Caco-2 (cell line): ENCODE results near the gene KRTAP9-9. TPM values are rescaled to one million over a fixed set of nuclear protein-coding genes. Genes with fewer than 3 reads are reported as not detected.
"Not testable (repeated sequence)": the region's sequence is repeated elsewhere in the genome, so short reads cannot be mapped to it uniquely, and the experiment has no call there.

Source experiments
- Bru-seq: library from RNA; stranded (reverse); fragments of 400-500 nt; gene quantifications from one replicate; lab custom pipeline; 2021; lab: Mats Ljungman, UMichigan
- BruChase-seq, 2 experiments: library from RNA; stranded (reverse); fragments of 400-500 nt; gene quantifications; one replicate each; lab custom pipeline; 2021; lab: Mats Ljungman, UMichigan
- BruUV-seq: library from RNA; stranded (reverse); fragments of 400-500 nt; replicated peaks from 2 replicates; lab custom pipeline; 2021; lab: Mats Ljungman, UMichigan
- CTCF ChIA-PET: fragments of 300-600 bp; sonication (Branson Sonifier 250); formaldehyde crosslinking; loops from one replicate; lab custom pipeline; 2022; ENCODE audit warnings: antibody characterized with exemption; lab: Charles Lee
- POLR2A ChIA-PET: fragments of 300-600 bp; sonication (Branson Sonifier 250); formaldehyde crosslinking; loops from one replicate; lab custom pipeline; 2022; ENCODE audit warnings: antibody characterized with exemption; lab: Charles Lee
- DNase-seq, 2 experiments: peaks; one replicate each; pipeline versions ENCODE4 v3.0.0 to v3.0.0-alpha.2; 2020 to 2022
- H3K27me3 ChIP-seq: replicated peaks from 2 replicates; pipeline ENCODE4 v1.6.0; 2011; ENCODE audit warnings: low read length; ENCODE audit not compliant: control insufficient read depth, insufficient read depth
- H3K36me3 ChIP-seq: 2 replicates; pipeline ENCODE4 v1.5.1; 2011; ENCODE audit warnings: low read length; ENCODE audit not compliant: control insufficient read depth, insufficient read depth
- H3K4me1 ChIP-seq: fragments of 250-450 bp; sonication (Bioruptor Pico); 2 replicates; pipeline ENCODE4 v1.5.1; 2020; ENCODE audit warnings: mild to moderate bottlenecking
- H3K4me3 ChIP-seq: 2 replicates; pipeline ENCODE4 v1.5.1; 2011; ENCODE audit warnings: low read depth, mild to moderate bottlenecking, control low read depth, low read length
- H3K9me3 ChIP-seq: fragments of 250-450 bp; sonication (Bioruptor Pico); 2 replicates; pipeline ENCODE4 v1.5.1; 2020; ENCODE audit warnings: mild to moderate bottlenecking, moderate library complexity
- H3K27ac Mint-ChIP-seq: one replicate; pipeline ENCODE4 v1.8.0; 2022; ENCODE audit warnings: mixed read lengths; ENCODE audit not compliant: unreplicated experiment
- H3K27me3 Mint-ChIP-seq: one replicate; pipeline ENCODE4 v1.8.0; 2022; ENCODE audit warnings: mixed read lengths; ENCODE audit not compliant: insufficient read depth, unreplicated experiment
- H3K36me3 Mint-ChIP-seq: one replicate; pipeline ENCODE4 v1.8.0; 2022; ENCODE audit warnings: mild to moderate bottlenecking, mixed read lengths; ENCODE audit not compliant: insufficient read depth, unreplicated experiment
- H3K4me1 Mint-ChIP-seq: one replicate; pipeline ENCODE4 v1.8.0; 2022; ENCODE audit warnings: low read depth, mixed read lengths; ENCODE audit not compliant: unreplicated experiment
- H3K4me3 Mint-ChIP-seq: one replicate; pipeline ENCODE4 v1.8.0; 2022; ENCODE audit warnings: mild to moderate bottlenecking, moderate library complexity, mixed read lengths; ENCODE audit not compliant: unreplicated experiment
- H3K9me3 Mint-ChIP-seq: one replicate; pipeline ENCODE4 v1.8.0; 2022; ENCODE audit warnings: mixed read lengths; ENCODE audit not compliant: unreplicated experiment
- intact Hi-C: fragments of 100-400 bp; cut with micrococcal nuclease; formaldehyde crosslinking; loops from one replicate; pipeline ENCODE4 v1.10.0; 2022; ENCODE audit not compliant: unreplicated experiment
- long read RNA-seq: library from polyadenylated mRNA; stranded (forward); transcript quantifications from one replicate; pipeline ENCODE4 v2.0.0, GENCODE V29; 2022
- total RNA-seq: library from RNA; stranded (reverse); gene quantifications from 2 replicates; pipeline ENCODE4 v1.2.3, GENCODE V29; 2022
- TF ChIP-seq, protein P1 (sequence below), 2 experiments: fragments of 200-600 bp in 1 of 2; IDR thresholded peaks; 1 replicate in 1 of 2; 2 replicates in 1 of 2; pipeline versions ENCODE4 v1.5.1 to v1.8.0; 2011 to 2022; ENCODE audit warnings: antibody characterized with exemption in 1 of 2, control low read depth in 1 of 2, inconsistent platforms in 1 of 2, low read depth in 1 of 2, low read length in 1 of 2, mild to moderate bottlenecking in 1 of 2, moderate library complexity in 1 of 2; ENCODE audit not compliant: insufficient read depth in 1 of 2, severe bottlenecking in 1 of 2, unreplicated experiment in 1 of 2

Gene KRTAP9-9
- total RNA-seq (not detected in 2 replicates), Bru-seq, nascent RNA (not detected), BruChase-seq, experiment 1, labeled RNA remaining after a 2-hour chase (not detected), BruChase-seq, experiment 2, labeled RNA remaining after a 6-hour chase (not detected)
- long read RNA-seq, result 0 reads

DNA sequence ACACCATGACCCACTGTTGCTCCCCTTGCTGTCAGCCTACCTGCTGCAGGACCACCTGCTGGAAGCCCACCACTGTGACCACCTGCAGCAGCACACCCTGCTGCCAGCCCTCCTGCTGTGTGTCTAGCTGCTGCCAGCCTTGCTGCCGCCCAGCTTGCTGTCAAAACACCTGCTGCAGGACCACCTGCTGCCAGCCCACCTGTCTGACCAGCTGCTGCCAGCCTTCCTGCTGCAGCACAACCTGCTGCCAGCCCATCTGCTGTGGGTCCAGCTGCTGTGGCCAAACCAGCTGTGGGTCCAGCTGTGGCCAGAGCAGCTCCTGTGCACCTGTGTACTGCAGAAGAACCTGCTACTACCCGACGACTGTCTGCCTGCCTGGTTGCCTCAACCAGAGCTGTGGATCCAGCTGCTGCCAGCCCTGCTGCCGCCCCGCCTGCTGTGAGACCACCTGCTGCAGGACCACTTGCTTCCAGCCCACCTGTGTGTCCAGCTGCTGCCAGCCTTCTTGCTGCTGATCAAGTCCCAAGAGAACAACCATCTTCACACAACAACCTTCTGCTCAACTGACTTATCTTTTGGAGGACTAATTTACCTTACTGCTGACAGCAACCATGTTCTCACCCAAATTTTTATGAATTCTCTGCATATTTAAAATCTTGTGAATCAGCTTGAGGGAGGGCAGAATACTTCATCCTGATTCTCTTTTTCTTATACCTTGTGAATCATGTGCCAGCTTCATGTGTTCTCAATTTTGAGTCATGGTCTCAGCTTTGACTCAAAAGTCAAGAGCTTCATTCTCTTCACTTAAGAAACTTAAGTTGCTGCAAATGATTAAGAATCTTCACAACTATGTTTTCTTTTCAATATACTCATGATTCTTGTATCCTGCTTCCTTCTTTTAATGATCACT is at the start of gene KRTAP9-9:
Gene KRTAP9-9 (plus strand): TSS at position 4 of the 910 bp plus-strand sequence.
- intact Hi-C loops, H3K27me3 ChIP-seq, H3K9me3 Mint-ChIP-seq, H3K9me3 ChIP-seq, H3K36me3 Mint-ChIP-seq, DNase-seq, CTCF ChIA-PET, H3K27ac Mint-ChIP-seq, H3K4me3 Mint-ChIP-seq, H3K4me1 Mint-ChIP-seq, H3K4me1 ChIP-seq, H3K27me3 Mint-ChIP-seq, H3K36me3 ChIP-seq, H3K4me3 ChIP-seq, POLR2A ChIA-PET, BruUV-seq: not testable (repeated sequence)

DNA sequence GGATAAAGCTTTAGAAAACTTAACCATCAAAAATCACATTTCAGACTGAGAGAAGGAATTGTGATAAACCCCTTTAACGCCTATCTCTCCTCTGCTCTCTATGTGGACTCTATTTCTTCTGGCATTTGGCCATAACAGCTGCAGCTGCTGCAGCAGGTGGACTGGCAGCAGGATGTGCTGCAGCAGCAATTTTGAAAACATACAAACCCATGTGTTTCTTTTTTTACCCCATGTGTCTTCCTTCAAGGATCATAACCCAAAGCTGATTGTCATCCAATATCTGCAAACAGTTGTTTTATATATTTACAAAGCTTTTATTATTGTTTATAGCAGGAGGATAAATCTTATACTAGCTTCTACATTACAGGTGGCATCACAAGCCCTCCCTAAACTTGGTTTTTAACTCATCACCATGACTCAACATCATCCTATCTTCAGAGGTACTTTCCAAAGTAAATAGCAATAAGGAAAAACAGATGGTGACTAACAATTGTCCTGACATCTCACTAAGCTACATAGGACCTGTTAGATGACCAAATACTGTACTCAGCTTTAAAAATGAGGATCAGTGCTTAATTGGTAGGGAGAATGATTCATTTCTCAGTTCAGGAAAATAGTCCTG is 43.2 kb upstream of the KRTAP9-9 start:
- CTCF ChIA-PET, result no interaction called here
- no peak for DNase-seq
- intact Hi-C loops, result no loop called here

DNA sequence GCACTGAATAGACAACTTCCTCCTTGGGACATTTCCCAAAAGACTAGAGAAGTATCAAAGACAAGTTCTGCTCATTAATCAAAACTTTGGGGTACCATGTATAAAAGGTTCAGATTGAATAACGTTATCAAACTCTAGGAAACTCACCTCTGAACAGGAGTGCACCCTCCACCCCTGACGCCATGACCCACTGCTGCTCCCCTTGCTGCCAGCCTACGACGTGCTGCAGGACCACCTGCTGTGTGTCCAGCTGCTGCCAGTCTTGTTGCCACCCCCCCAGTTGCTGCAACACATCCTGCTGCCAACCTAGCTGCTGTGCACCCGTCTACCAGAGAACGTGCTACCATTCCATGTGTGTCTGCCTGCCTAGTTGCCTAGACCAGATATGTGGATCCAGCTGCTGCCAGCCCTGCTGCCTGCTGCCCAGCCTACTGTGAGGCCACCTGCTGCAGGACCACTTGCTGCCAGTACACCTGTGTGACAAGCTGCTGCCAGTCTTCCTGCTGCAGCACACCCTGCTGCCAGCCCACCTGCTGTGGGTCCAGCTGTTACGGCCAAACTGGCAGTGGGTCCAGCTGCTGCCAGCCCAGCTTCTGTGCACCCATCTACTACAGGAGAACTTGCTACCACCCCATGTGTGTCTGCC is 42.5 kb upstream of the KRTAP9-9 start:
- DNase-seq, result no peak
- Mint-ChIP-seq H3K27ac (no peak overlapping the region), H3K4me1 (no peaks in the 10 kb centered on the region), H3K27me3 (no peaks in the 10 kb centered on the region), H3K9me3 (no peaks in the 10 kb centered on the region), H3K4me3 (no peak overlapping the region), H3K36me3 (no peaks in the 10 kb centered on the region)
- Histone ChIP-seq H3K4me1 (no peaks in the 10 kb centered on the region), H3K4me3 (no peak overlapping the region), H3K27me3 (no peaks in the 10 kb centered on the region), H3K36me3 (no peaks in the 10 kb centered on the region), H3K9me3 (peaks cover 4% of the 10 kb centered on the region; the same call in 1 of the 2 replicates)
- ChIA-PET CTCF (no interaction called here), POLR2A (no interaction called here)
- no TSS peak for BruUV-seq
- intact Hi-C loops, result no loop called here
- TF ChIP-seq, protein P1, sequence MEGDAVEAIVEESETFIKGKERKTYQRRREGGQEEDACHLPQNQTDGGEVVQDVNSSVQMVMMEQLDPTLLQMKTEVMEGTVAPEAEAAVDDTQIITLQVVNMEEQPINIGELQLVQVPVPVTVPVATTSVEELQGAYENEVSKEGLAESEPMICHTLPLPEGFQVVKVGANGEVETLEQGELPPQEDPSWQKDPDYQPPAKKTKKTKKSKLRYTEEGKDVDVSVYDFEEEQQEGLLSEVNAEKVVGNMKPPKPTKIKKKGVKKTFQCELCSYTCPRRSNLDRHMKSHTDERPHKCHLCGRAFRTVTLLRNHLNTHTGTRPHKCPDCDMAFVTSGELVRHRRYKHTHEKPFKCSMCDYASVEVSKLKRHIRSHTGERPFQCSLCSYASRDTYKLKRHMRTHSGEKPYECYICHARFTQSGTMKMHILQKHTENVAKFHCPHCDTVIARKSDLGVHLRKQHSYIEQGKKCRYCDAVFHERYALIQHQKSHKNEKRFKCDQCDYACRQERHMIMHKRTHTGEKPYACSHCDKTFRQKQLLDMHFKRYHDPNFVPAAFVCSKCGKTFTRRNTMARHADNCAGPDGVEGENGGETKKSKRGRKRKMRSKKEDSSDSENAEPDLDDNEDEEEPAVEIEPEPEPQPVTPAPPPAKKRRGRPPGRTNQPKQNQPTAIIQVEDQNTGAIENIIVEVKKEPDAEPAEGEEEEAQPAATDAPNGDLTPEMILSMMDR (IDR thresholded peaks at IDR 0.05; ENCODE audit: insufficient read depth in 1 of 2, low read depth in 1 of 2, low read length in 1 of 2, severe bottlenecking in 1 of 2, unreplicated experiment in 1 of 2), result no peak

More for the DNA sequence above, 43.2 kb upstream of the KRTAP9-9 start:
- peaks cover 4% of the 10 kb centered on the region; the same call in 1 of the 2 replicates for H3K9me3 ChIP-seq
- TF ChIP-seq, protein P1 (IDR thresholded peaks at IDR 0.05; ENCODE audit: insufficient read depth in 1 of 2, low read depth in 1 of 2, low read length in 1 of 2, severe bottlenecking in 1 of 2, unreplicated experiment in 1 of 2), result no peak
- no TSS peak for BruUV-seq
- H3K36me3 ChIP-seq, result no peaks in the 10 kb centered on the region
- H3K4me3 ChIP-seq, result no peak overlapping the region
- no peaks in the 10 kb centered on the region for H3K36me3 Mint-ChIP-seq
- no peaks in the 10 kb centered on the region for H3K27me3 Mint-ChIP-seq
- POLR2A ChIA-PET, result no interaction called here
- H3K4me1 Mint-ChIP-seq, result no peaks in the 10 kb centered on the region
- no peak overlapping the region for H3K4me3 Mint-ChIP-seq
- H3K4me1 ChIP-seq, result no peaks in the 10 kb centered on the region
- no peak overlapping the region for H3K27ac Mint-ChIP-seq
- no peaks in the 10 kb centered on the region for H3K27me3 ChIP-seq
- H3K9me3 Mint-ChIP-seq, result no peaks in the 10 kb centered on the region
